ENCODE data around the gene ARHGEF11. TPM values are rescaled to one million over a fixed set of nuclear protein-coding genes. Genes with fewer than 3 reads are reported as not detected.

The ARHGEF11 gene
- total and polyA plus RNA-seq, 2 donors (not counting 1 experiment from before 2014, with no cell fraction given) = 1.0 to 4.6 TPM

- DNase-seq (no peak), ATAC-seq (ENCODE audit: low read depth) (no peak)
- Mint-ChIP-seq H3K27me3 (peaks cover 25% of the 10 kb centered on the region), H3K27ac (no peak overlapping the region), H3K4me1 (no peaks in the 10 kb centered on the region), H3K9me3 (ENCODE audit: insufficient read depth) (no peaks in the 10 kb centered on the region), H3K4me3 (no peak overlapping the region)
- Histone ChIP-seq H3K27ac (ENCODE audit: low read length in 2 of 2) (no peak overlapping the region), H3K36me3 (replicated peaks in 1 of 2; ENCODE audit: control extremely low read depth in 1 of 2, control insufficient read depth in 1 of 2, extremely low read depth in 1 of 2, insufficient read depth in 2 of 2, low read length in 1 of 2) (no peaks in the 10 kb centered on the region), H3K9ac (ENCODE audit: low read length) (no peak overlapping the region), H4K20me1 (ENCODE audit: control insufficient read depth, insufficient read depth, low read length, poor library complexity, severe bottlenecking) (no peaks in the 10 kb centered on the region), H3K4me2 (replicated peaks; ENCODE audit: low read depth, low read length, poor library complexity, severe bottlenecking) (no peak overlapping the region), H3K79me2 (ENCODE audit: control insufficient read depth, insufficient read depth, low read length) (no peaks in the 10 kb centered on the region), H2AFZ (ENCODE audit: insufficient read depth, low read depth, low read length, poor library complexity, severe bottlenecking) (no peak overlapping the region), H3K4me3 (ENCODE audit: control extremely low read depth in 1 of 5, extremely low read depth in 1 of 5, insufficient read depth in 1 of 5, low read depth in 2 of 5, low read length in 4 of 5) (no peak overlapping the region), H3K9me3 (ENCODE audit: control extremely low read depth in 1 of 3, control insufficient read depth in 2 of 3, insufficient read depth in 1 of 3, low read length in 2 of 3) (no peaks in the 10 kb centered on the region), H3K4me1 (ENCODE audit: control insufficient read depth in 2 of 2, insufficient read depth in 2 of 2, low read length in 2 of 2) (no peaks in the 10 kb centered on the region), H3K27me3 (replicated peaks in 1 of 4; ENCODE audit: control extremely low read depth in 1 of 4, control insufficient read depth in 3 of 4, insufficient read depth in 4 of 4, low read length in 3 of 4) (peaks cover 0 to 3% (median 1%) of the 10 kb centered on the region in 4 experiments)
- ChIA-PET POLR2A (no interaction called here), CTCF (interaction anchor here (2.5 to 4.1 kb wide), 2 partner anchors 9 to 74 kb away, joined by 9 to 21 read pairs; no protein-coding TSS in a partner anchor)
- TF ChIP-seq CTCF (IDR thresholded peaks at IDR 0.05) (no peak), EZH2 (IDR thresholded peaks at IDR 0.05; ENCODE audit: borderline replicate concordance, insufficient read depth, low read depth, low read length, poor library complexity, severe bottlenecking) (no peak)
- 93% methylated on average over 2 of the region's 5 CpGs for WGBS (ENCODE audit: insufficient coverage)
- intact Hi-C loops (cut with micrococcal nuclease) = no loop called here
These were observed 36.2 kb upstream of the ARHGEF11 start for GRCh38 chr1:157081707-157082106.

- no peaks in the 10 kb centered on the region for H3K79me2 ChIP-seq (ENCODE audit: control insufficient read depth, insufficient read depth, low read length)
- Mint-ChIP-seq H3K27ac (no peak overlapping the region), H3K4me3 (no peak overlapping the region), H3K27me3 (peaks cover 27% of the 10 kb centered on the region), H3K4me1 (no peaks in the 10 kb centered on the region), H3K9me3 (ENCODE audit: insufficient read depth) (no peaks in the 10 kb centered on the region)
- no peak overlapping the region for H2AFZ ChIP-seq (ENCODE audit: insufficient read depth, low read depth, low read length, poor library complexity, severe bottlenecking)
- H3K9ac ChIP-seq (ENCODE audit: low read length) = no peak overlapping the region
- no peaks in the 10 kb centered on the region for H3K4me1 ChIP-seq (ENCODE audit: control insufficient read depth in 2 of 2, insufficient read depth in 2 of 2, low read length in 2 of 2)
- H3K4me2 ChIP-seq (replicated peaks; ENCODE audit: low read depth, low read length, poor library complexity, severe bottlenecking) = no peak overlapping the region
- no peak for TF ChIP-seq CTCF (IDR thresholded peaks at IDR 0.05)
- TF ChIP-seq EZH2 (IDR thresholded peaks at IDR 0.05; ENCODE audit: borderline replicate concordance, insufficient read depth, low read depth, low read length, poor library complexity, severe bottlenecking) = no peak
- DNase-seq (no peak), ATAC-seq (ENCODE audit: low read depth) (no peak)
- POLR2A ChIA-PET = no interaction called here
- WGBS (ENCODE audit: insufficient coverage) = 89% methylated on average over 10 of the region's 10 CpGs
- no peak overlapping the region for H3K4me3 ChIP-seq (ENCODE audit: control extremely low read depth in 1 of 5, extremely low read depth in 1 of 5, insufficient read depth in 1 of 5, low read depth in 2 of 5, low read length in 4 of 5)
- H4K20me1 ChIP-seq (ENCODE audit: control insufficient read depth, insufficient read depth, low read length, poor library complexity, severe bottlenecking) = no peaks in the 10 kb centered on the region
- peaks cover 0 to 8% (median 3%) of the 10 kb centered on the region in 4 experiments for H3K27me3 ChIP-seq (replicated peaks in 1 of 4; ENCODE audit: control extremely low read depth in 1 of 4, control insufficient read depth in 3 of 4, insufficient read depth in 4 of 4, low read length in 3 of 4)
- CTCF ChIA-PET = interaction anchor here (2.5 to 4.1 kb wide), 2 partner anchors 10 to 75 kb away, joined by 9 to 21 read pairs; no protein-coding TSS in a partner anchor
- no peaks in the 10 kb centered on the region for H3K9me3 ChIP-seq (ENCODE audit: control extremely low read depth in 1 of 3, control insufficient read depth in 2 of 3, insufficient read depth in 1 of 3, low read length in 2 of 3)
- intact Hi-C loops (cut with micrococcal nuclease) = no loop called here
- H3K27ac ChIP-seq (ENCODE audit: low read length in 2 of 2) = no peak overlapping the region
- H3K36me3 ChIP-seq (replicated peaks in 1 of 2; ENCODE audit: control extremely low read depth in 1 of 2, control insufficient read depth in 1 of 2, extremely low read depth in 1 of 2, insufficient read depth in 2 of 2, low read length in 1 of 2) = no peaks in the 10 kb centered on the region
These were observed 35.2 kb upstream of the ARHGEF11 start for GRCh38 chr1:157080714-157081113.

Data from B cell (primary cell).